Left forelimb (tissue), 1 donor: ENCODE results near the gene IRF2BP1.
A peak's percentile ranks its signal among the peaks of the same experiment; 100 is the strongest.
"Not testable (repeated sequence)": the region's sequence is repeated elsewhere in the genome, so short reads cannot be mapped to it uniquely, and the experiment has no call there.

Experiments used
- DNase-seq: peaks from one replicate; pipeline ENCODE4 v3.0.0-alpha.2; 2018; ENCODE audit warnings: low spot score

IRF2BP1 gene

DNA sequence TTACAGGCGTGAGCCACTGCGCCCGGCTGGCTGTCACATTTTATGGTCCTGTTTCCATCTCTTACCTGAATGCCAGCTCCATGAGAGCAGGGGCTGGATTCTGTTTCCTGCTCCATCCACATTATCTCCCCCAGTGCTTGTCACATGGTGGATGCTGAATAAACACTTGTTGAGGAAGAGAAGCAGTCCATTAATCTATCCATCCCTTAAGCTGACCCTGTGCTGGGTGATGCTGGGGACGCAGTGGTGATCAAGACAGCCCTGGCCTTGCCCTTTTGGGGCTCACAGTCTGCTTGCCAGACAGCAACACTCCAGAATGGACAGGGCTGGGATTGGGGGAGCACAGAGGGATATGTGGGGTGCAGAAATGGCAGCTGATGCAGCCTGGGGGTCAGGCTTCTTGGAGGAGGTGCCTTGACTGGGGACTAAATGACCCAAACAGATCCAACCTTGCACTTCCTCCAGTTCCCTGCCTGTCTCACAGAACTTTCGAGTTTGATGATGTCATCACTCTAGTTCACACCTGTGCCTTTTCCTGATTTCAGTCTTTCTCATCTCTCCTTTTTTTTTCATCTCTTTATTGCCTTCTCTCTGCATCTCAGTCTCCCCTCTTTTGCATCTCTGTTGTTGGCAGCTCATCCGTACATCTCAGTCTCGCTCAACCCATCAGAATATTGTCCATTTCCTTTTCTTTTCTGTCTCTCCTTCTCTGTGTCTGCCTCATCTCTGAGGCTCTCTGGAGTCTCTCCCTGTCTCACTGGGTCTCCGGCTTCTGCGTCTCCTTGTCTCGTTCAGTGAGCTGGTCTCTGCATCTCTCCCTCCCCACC is 4.6 kb downstream of the IRF2BP1 start:
- no peak for DNase-seq

DNA sequence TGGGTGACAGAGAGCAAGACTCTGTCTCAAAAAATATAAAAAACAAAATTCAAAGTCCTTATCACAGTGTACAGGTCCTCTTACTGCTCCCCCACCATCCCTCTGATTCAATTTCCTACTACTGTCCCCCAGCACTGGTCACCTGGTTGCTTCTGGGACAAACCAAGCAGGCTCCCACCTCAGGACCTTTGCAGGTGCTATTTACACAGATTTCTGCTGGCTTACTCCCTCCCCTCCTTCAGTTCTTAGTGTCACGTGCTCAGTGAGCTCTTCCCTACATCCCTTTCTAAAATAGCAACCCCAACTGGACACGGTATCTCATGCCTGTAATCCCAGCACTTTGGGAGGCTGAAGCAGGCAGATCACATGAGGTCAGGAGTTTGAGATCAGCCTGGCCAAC is 6.0 kb downstream of the IRF2BP1 start:
- no peak for DNase-seq

DNA sequence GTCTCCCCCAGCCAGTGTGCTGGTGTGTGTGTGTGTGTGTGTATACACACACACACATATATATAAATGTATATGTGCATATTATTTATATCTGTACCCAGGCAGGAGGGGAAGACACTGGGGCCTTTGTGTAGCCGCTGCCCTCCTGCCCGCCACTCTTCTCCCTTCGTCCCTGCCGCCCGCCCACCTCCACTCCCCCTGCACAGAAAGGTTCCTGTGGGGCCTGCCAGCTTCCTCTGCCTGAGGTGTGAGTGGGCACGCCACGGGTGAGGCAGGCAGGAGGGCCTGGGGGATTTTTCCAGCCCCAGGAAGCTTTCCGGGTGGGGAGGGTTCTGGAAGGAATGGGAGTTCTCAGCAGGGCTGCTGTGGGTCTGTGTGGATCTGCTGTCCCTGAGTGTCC is 6.9 kb downstream of the IRF2BP1 start:
- DNase-seq: no peak

DNA sequence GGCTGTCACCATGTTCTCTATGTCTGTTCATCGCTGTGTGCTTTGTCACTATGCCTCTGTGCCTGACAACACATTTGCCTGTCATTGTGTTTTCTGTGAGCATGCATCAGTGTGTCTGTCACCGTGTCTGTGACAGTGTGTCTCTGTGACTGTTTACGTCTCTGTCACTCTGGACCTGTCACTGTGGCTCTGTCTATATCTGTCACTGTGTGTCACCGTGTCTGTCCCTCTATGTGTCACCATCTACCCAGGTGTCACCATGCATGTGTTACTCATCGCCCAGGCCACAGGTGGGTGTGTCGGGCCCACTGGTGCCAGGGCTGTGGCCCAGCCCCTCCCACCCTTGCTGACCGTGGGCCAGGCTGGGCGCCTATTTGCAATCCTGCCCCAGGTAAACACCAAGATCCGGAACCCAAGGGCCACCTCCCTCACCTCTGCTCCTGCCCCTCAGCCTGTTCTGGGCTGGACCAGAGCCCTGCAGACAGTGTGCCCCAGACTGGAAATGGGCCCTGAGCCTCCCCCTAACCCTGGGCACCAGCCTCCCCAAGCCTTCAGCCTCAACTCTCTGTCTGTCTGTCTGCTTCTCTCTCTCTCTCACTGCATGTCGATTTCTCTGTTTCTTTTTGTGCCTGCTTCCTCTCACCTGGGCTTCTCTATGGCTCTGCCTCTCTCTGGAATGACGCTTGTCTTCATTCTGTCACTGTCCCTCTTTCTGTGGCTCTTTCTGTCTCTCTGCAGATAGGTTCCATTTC is 7.7 kb downstream of the IRF2BP1 start:
- DNase-seq: no peak

DNA sequence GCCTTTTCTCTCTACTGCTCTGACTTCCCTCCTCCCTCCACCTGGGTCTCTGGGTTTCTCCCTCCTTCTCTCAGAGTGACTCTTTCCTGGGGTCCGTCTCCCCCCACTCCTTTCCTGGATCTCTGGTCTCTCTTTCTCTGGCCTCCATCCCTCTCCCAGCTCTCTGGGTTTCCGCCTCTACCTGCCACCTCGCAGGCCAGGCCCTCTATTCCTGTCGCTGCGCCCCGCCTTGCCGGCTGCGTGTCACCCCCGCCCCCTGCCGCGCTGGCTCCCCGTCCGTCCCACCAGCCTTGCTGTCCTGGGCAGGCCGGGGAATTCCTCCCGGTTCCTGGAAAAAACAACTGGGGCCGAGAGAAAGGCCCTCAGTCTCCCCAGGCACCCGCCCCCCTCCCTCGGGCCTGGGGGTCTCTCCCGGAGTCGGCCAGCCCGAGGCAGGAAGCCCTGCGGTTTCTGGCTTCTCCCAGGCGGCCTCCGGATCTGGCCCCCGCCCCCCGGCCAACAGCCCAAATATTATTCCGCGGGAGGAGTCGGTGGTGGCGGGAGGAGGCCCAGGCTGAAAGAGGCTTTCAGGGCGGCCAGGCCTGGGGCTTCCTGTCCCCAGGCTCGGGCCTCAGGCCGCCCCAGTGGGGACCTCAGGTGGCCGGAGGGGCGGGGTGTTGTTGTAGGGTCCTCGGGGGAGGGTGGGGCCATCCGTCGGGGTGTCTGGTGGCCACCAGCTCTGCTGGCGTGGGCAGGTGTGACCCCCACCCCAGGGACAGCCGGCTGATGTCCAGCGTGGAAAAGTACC is 9.3 kb downstream of the IRF2BP1 start:
- DNase-seq: no peak

DNA sequence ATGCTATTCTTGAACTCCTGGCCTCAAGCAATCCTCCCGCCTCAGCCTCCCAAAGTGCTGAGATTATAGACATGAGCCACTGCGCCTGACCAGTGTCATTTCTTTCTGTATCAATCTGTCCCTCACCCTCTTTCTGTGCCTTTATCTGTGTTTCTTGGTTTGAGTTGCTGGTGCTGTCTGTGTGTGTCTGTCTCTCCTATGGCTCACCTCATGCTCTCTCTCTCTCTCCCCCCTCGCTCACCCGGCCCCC is 9.9 kb downstream of the IRF2BP1 start:
- no peak for DNase-seq

DNA sequence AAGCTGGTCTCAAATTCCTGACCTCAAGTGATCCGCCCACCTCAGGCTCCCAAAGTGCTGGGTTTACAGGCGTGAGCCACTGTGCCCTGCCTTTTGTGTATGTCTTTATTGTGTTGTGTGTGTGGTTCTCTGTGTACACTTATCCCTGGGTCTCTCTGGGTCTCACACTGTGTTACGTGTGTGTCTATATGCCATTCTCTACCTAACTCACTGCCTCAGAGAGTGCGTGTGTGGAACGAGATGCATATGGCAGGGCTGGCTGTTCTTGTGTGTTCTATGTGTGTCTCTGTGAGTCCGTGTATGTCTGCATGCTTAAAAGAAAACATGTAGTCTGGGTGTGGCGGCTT is 11.3 kb downstream of the IRF2BP1 start:
- no peak for DNase-seq

DNA sequence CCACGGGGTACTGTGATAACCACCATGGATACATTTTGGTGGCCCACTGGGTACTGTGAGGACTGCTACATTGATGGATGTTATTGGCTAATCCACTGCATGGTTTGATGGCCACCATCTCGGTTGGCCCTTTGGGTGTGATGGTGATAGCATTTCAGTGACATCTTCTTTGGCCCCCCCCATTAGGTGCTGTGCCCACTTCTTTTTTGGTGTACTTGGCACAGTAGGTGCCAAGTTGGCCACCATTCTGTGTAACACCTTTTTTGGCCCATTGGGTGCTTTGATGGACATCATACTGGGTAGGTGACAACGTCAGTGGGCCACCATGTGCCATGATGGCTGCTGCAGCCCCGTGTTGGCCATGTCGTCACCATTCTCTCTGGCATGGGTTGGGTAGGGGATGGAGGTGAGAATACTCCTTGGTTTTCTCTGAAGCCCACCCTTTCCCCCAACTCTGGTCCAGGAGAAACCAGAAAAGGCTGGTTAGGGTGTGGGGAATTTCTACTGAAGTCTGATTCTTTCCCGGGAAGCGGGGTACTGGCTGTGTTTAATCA is 12.6 kb downstream of the IRF2BP1 start:
- DNase-seq: no peak

DNA sequence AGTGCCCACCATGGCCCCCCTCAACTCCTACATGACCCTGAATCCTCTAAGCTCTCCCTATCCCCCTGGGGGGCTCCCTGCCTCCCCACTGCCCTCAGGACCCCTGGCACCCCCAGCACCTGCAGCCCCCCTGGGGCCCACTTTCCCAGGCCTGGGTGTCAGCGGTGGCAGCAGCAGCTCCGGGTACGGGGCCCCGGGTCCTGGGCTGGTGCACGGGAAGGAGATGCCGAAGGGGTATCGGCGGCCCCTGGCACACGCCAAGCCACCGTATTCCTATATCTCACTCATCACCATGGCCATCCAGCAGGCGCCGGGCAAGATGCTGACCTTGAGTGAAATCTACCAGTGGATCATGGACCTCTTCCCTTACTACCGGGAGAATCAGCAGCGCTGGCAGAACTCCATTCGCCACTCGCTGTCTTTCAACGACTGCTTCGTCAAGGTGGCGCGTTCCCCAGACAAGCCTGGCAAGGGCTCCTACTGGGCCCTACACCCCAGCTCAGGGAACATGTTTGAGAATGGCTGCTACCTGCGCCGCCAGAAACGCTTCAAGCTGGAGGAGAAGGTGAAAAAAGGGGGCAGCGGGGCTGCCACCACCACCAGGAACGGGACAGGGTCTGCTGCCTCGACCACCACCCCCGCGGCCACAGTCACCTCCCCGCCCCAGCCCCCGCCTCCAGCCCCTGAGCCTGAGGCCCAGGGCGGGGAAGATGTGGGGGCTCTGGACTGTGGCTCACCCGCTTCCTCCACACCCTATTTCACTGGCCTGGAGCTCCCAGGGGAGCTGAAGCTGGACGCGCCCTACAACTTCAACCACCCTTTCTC is 13.6 kb downstream of the IRF2BP1 start:
- DNase-seq: no peak

DNA sequence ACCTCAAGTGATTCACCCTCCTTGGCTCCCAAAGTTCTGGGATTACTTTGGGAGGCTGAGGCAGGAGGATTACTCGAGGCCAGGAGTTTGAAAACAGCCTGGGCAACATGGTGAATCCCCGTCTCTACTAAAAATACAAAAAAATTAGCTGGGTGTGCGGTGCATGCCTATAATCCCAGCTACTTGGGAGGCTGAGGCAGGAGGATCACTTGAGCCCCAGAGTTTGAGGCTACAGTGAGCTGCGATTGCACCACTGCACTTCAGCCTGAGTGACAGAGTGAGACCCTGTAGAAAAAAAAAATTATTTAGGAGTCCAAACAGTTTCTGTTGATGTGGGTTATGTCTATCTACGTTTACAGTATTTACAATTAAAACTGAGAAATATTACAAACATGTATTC is 15.1 kb downstream of the IRF2BP1 start:
- DNase-seq: no peak

DNA sequence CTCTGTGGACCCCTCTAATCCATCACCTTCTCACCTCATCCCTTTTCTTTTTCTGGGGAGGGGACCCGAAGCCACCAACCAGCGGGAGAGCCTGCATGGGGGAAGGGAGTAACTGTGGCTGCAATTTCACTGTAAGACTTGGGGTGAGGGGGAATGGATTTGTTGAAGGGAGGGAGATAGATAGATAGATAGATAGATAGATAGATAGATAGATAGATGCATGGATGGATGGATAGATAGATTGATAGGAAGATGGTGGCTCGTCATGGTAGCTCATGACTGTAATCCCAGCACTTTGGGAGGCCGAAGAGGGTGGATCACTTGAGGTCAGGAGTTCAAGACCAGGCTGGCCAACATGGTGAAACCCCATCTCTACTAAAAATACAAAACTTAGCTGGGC is 18.7 kb downstream of the IRF2BP1 start:
- DNase-seq: not testable (repeated sequence)

DNA sequence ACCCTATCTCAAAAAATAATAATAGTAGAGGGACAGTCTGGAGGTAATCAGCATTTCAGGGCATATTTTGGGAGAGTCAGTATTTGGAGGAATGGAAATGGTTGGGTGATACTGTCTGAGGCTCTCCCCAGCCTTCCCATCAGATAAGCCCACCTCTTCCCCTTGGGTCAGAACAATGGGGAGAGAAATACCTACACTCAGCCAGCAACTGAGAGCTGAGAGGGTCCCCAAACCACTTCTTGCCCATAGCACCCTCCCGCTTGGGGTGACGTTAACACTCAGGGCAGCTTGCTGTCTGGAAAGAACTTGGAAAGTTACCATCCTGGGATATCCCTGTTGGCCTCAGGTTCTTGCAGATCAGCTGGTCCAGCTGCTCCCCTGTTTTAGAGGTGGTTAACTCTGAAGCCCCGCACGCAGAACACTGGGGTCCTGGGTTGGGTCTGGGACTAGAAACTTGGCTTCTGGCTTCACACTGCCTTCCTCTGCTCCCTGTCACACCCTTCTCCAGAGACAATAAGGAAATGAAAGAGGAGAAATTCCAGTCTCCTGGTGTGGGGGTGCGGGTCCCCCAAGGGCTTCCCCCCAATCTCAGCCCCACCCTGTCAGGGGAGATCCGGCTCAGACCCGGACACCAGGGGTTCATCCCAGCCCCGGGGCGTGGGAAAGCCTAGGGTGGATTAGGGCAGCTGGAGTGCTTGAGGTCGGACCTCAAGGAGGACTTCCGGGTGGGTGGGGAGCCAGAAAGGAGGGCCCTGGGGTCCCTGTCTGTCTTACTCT is 19.4 kb downstream of the IRF2BP1 start:
- DNase-seq: no peak

DNA sequence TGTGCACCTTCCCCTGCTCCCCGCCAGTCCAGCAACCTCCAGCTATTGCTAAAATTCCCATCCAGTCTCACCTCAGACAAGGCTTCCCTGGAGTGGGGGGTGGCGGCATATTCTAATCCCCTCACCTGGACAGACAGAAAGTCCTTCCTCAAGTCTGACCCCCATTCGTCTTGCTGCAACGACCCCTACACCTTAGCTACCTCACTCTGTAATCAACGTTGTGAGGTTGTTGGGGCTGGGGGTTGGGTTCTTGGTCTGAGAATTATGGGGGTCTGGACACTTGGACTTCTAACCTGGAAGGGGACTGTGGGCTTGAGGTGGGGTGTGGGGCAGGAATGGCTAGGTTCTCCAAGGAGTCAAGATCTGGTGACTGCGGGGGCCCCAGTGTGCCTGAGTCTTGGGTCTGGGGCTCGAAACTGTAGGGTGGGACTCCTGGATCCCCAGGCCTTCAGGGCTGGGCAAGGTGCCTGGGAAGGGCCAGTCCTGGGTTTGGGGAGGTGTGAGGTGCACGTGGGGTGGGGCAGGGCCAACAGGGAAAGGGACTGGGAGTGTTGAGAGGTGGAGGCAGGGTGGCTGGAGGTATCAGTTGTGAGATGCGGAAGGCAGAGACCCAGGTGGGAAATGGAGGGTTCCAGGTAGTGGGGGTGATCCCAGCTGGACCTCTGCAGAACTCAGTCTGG is 20.5 kb downstream of the IRF2BP1 start:
- no peak for DNase-seq

DNA sequence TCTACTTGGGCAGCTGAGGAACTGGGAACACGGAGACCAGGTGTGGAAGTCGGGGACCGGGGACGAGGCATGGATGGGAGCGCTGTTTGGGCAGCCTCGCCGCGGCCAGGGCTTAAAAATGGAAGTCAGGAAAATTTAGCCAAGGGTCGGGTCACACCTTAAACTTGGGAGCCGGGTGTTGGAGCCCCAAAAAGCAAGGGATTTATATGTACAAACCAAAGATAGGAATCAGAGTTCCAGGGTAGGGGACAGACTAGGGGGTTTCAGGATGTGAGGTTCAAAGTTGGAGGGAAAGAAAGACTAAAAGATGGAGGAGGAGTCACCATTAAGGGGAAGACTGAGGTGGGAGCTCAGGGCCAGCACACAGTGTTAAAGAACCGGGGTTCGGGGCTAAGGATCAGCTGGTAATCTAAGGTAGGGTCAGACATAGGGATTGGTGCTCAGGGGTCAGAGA is 21.3 kb downstream of the IRF2BP1 start:
- no peak for DNase-seq

DNA sequence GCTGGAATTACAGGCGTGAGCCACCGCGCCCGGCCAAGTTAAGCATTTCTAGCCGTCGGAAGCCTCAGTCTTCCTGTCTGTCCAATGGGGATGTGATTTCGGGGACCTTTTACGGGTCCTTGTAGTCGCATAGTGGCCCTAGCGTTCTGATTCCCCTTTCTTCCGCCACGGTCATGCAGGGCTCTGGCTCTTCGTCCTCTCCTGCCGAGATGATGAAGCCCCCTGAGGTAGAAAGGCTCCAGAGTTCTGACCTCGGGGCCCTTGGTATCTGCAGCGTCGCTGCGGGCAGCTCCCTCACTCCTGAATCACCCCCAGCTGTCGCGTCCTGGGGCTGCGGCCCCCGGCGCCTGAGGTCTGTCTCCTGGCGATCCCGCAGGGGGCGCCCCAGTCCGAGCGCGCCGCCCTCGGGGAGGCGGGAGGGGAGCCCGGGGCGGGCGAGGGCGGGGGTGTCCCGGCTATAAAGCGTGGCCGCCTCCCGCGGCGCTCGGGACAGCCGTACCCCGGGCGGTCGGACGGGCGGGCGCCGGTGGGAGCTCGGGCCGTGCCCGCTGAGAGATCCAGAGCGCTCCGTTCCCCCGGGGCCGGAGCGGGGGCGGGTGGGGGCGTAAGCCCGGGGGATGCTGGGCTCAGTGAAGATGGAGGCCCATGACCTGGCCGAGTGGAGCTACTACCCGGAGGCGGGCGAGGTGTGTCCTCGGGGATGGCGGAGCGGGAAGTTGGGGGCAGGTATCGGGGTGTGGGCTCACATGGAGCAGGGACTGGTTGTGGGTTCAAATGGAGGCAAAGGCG is 21.9 kb downstream of the IRF2BP1 start, which contains the start of gene FOXA3:
TSS of gene FOXA3 (plus strand) at position 487 of the 789 bp plus-strand sequence. CDS start at position 618, 131 bp downstream.
- DNase-seq: no peak

DNA sequence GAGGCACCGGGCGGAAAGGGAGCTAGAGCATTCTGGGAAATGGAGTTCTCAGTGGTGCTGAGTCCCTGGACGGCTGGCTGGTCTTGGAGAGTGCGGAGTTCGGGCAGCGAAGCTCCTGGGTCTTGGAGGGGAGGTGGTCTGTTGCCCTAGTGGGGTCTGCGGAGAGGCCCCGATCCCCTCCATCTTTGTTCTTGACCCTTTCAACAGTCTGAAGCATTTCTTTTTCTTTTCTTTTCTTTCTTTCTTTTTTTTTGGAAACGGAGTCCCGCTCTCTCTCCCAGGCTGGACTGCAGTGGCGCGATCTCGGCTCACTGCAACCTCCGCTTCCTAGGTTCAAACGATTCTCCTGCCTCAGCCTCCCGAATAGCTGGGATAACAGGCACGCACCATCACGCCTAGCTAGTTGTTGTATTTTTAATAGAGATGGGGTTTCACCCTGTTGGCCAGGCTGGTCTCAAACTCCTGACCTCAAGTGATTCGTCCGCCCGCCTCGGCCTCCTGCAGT is 22.6 kb downstream of the IRF2BP1 start:
- DNase-seq: no peak

DNA sequence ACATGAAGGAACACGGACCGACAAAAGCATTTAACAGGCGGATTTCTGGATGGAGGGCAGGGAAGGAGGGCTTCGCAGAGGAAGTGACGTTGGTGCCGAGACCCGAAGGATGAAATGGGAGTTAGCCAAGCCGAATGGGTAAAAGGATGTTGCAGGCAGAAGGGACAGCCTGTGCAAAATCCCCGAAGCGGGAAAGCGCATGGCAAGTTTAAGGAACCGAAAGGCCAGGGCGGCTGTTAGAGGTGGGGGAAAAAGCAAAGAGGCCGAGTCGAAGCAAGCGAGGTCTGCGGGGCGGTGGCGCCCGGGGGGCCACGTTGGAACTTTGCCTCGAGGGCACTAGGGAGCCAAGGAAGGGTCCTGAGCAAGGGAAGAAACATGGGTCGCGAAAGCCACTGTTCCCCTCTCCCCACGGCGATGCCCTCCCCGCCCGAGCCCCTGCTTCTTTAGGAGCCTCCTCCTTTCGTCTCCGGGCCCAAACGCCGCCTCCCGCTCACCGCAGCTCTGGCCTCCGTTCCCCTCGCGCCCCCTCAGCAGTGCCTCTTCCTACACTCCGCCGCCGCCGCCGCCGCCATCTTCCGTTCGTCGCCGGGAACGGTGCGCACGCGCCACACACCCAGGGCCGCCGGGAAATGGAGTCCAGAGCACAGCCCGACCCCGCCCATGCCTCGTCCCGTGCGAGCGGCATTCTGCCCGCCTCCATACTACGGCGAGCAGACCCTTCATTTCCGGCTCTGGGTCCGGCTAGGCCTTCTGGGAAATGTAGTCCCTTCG is 23.2 kb downstream of the IRF2BP1 start, which contains the start of gene SYMPK:
TSS of gene SYMPK (minus strand) at position 584 of the 771 bp plus-strand sequence. CDS start 8,652 bp downstream, outside the sequence.
- DNase-seq: peak; percentile 99

DNA sequence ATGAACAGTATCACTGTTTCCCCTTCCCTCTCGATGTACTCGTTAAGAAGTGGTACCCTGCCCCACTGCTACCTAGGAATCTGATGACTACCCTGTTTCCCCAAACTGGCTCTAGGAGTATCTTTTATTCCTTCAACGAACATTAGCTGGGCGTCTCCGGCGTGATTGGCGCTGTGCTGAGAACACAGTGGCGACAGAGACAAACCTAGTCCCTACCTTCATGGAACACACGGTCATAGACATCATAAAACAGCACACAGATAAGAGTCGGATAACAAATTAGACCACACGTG is 23.7 kb downstream of the IRF2BP1 start:
- no peak for DNase-seq
